ENCODE measurements around the gene KRTAP10-11.

The KRTAP10-11 gene

DNA sequence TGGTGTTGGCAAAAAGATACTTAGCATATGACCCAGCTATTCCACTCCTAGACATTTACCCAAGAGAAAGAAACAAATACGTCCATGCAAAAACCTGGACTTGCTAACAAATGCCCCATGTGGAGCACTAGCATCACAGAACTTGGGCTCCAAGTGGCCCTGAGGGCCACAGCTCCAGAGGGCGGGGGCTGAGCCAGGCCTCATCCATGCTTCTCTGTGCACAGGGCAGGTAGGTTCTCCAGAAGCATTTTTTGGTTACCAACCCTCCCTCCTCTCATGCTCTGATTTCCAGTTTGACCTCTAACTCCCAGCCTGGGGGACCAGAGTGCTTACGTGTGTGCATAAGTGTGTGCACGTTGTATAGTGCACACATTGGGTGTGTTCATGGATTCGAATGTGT is 18.5 kb downstream of the KRTAP10-11 start:
- Histone ChIP-seq H3K27me3 (no peaks in the 10 kb centered on the region), H3K4me2 (no peak overlapping the region), H4K20me1 (no peaks in the 10 kb centered on the region), H3K4me3 (no peak overlapping the region), H3K4me1 (no peaks in the 10 kb centered on the region), H3K27ac (no peak overlapping the region), H3K9me3 (peaks cover 20% of the 10 kb centered on the region), H3K36me3 (no peaks in the 10 kb centered on the region), H3K9ac (no peak overlapping the region)
- no peak for TF ChIP-seq Cebpa-rat (IDR thresholded peaks at IDR 0.05)

DNA sequence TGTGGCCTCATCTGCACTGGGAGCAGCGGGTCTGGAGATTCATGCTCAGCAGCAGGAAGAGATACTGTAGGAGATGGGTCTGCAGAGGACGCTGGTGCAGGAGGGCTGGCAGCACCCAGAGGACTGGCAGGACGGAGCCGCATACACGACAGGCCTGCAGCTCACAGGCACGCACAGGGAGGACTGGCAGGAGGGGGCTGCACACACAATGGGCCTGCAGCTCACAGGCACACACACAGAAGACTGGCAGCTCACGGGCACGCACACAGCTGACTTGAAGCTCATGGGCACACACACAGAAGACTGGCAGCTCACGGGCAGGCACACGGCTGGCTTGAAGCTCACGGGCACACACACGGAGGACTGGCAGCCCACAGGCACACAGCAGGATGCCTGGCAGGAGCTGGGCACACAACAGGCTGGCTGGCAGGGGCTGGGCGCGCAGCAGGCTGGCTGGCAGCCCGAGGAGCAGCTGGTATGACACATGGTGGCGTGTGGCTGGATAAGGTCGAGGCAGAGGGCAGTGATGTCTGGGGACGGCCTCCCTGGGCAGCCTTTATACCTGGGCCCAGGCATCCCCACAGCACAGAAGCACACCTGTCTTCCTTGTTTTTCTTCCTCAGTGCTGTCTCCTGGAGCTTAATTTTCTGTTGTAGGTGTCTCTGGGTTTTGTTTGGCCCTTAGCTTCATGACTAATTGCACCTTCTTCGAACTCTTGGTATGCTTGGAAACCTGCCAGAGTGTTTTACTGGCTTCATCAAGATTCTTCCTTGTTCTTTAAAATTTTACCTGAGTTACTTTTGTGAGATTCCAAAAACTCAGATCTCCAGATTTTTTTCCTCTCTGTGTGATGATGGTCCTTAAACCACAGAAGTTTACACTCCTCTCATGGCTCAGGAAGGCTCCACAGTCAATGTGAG is 20.4 kb downstream of the KRTAP10-11 start, which contains the start of gene KRTAP12-2:
Gene KRTAP12-2 (minus strand): TSS at position 527 of the 920 bp plus-strand sequence. CDS start 41 bp downstream, at position 486.
- no peak within 1 kb of the TSS for H3K27ac ChIP-seq
- H3K27me3 ChIP-seq: no peaks in the 10 kb centered on the region
- H4K20me1 ChIP-seq: no peaks in the 10 kb centered on the region
- no peak within 1 kb of the TSS for H3K9ac ChIP-seq
- H3K9me3 ChIP-seq: peaks cover 39% of the 10 kb centered on the region
- no peak for TF ChIP-seq Cebpa-rat (IDR thresholded peaks at IDR 0.05)
- H3K4me3 ChIP-seq: no peak within 1 kb of the TSS
- H3K4me2 ChIP-seq: no peak within 1 kb of the TSS
- H3K4me1 ChIP-seq: no peaks in the 10 kb centered on the region
- H3K36me3 ChIP-seq: no peaks in the 10 kb centered on the region

DNA sequence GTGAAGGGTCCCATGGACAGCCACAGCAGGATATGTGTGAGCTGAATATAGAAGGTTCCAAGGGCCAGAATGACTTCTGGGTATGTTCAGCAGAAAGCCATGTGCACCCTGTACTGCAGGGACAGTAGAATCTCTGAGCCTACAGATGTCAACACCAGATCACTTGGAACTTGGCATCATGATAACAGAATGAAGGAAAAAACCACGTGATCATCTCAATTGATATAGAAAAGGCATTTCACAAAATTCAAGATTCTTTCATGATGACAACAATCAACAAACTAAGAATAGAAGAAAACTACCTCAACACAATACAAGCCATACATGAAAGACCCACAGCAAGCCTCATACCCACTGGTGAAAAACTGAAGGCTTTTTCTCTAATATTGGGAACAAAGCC is 21.4 kb downstream of the KRTAP10-11 start:
- no peak overlapping the region for H3K4me2 ChIP-seq
- no peaks in the 10 kb centered on the region for H3K36me3 ChIP-seq
- no peaks in the 10 kb centered on the region for H3K27me3 ChIP-seq
- TF ChIP-seq Cebpa-rat (IDR thresholded peaks at IDR 0.05): no peak
- H3K9me3 ChIP-seq: peaks cover 47% of the 10 kb centered on the region
- no peak overlapping the region for H3K9ac ChIP-seq
- H3K4me1 ChIP-seq: no peaks in the 10 kb centered on the region
- H4K20me1 ChIP-seq: no peaks in the 10 kb centered on the region
- no peak overlapping the region for H3K27ac ChIP-seq
- no peak overlapping the region for H3K4me3 ChIP-seq

DNA sequence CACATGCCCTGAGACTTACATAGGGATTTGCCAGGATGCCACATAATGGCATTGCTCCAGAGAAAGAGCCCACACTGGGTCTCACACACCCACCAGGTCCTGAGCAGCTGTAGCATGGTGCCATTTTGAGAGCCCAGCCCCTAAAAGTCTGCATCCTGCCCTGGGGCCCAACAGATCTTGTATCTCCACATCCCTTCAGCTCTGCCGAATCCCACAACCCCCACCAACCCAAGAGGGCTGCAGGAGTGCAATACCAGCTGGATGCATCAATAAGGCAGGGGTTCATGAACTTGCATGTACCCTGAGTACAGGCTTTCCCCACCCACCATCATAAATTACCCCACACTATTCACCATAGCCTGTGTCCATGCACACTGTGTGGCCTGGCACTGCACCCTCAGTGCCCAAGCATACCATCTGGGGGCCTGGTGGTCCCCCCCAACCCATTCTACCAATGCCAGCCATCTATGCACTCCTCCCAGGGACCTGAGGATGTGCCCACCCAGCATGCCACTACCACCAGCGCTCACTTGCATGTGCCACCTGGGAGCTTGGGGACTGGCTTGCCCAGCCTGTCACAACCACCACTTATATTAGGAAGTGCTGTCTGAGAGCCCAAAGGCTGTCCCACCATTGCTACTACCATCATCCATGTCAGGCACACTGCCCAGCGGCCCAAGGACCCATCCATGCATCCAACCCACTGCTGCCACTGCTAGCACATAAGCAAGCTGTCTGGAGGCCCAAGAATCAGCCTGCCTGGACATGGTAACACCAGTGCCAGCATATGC is 24.6 kb downstream of the KRTAP10-11 start:
- H3K4me3 ChIP-seq: no peak overlapping the region
- H3K27ac ChIP-seq: no peak overlapping the region
- H3K9me3 ChIP-seq: peaks cover 61% of the 10 kb centered on the region
- no peaks in the 10 kb centered on the region for H3K4me1 ChIP-seq
- no peak overlapping the region for H3K4me2 ChIP-seq
- no peak for TF ChIP-seq Cebpa-rat (IDR thresholded peaks at IDR 0.05)
- H3K9ac ChIP-seq: no peak overlapping the region
- H4K20me1 ChIP-seq: no peaks in the 10 kb centered on the region
- no peaks in the 10 kb centered on the region for H3K27me3 ChIP-seq
- no peaks in the 10 kb centered on the region for H3K36me3 ChIP-seq

DNA sequence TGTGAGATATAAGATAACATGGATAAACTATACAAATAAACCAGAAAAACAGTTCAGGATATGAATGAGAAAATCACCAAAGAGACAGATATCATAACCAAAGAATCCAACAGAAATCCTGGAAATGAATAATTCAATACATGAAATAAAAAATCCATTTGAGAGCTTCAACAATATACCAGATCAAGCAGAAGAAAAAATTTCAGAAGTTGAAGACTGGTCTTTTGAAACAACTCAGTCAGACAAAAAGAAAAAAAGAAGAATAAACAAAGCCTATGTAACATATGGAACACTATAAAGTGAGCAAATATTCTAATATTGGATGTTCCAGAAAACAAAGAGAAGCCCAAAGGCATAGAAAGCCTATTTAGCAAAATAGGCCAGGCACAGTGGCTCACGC is 25.7 kb downstream of the KRTAP10-11 start:
- no peaks in the 10 kb centered on the region for H3K27me3 ChIP-seq
- H3K27ac ChIP-seq: no peak overlapping the region
- no peaks in the 10 kb centered on the region for H3K4me1 ChIP-seq
- H3K9me3 ChIP-seq: peaks cover 63% of the 10 kb centered on the region
- no peak overlapping the region for H3K4me2 ChIP-seq
- no peak overlapping the region for H3K4me3 ChIP-seq
- no peaks in the 10 kb centered on the region for H3K36me3 ChIP-seq
- no peak for TF ChIP-seq Cebpa-rat (IDR thresholded peaks at IDR 0.05)
- H3K9ac ChIP-seq: no peak overlapping the region
- H4K20me1 ChIP-seq: no peaks in the 10 kb centered on the region

DNA sequence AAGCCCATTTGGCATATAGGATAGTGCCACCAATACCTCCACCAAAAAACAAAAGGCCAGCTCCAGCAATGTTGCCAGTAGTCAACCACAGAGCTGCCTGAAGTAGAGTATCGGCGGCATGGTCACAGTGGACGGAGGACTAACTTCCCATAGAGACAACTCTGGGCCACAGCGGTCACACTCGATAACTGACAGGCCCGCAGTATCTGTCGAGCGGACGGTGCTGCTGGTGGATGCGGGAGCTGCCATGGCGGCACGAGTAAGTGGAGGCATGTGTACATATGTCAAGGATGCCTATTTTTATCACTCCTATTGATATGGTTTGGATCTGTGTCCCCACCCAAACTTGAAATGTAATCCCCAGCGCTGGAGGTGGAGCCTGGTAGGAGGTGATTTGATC is 31.7 kb downstream of the KRTAP10-11 start:
- H3K27me3 ChIP-seq: no peaks in the 10 kb centered on the region
- no peak overlapping the region for H3K4me2 ChIP-seq
- H4K20me1 ChIP-seq: no peaks in the 10 kb centered on the region
- no peaks in the 10 kb centered on the region for H3K4me1 ChIP-seq
- no peak overlapping the region for H3K9ac ChIP-seq
- no peak overlapping the region for H3K4me3 ChIP-seq
- no peak for TF ChIP-seq Cebpa-rat (IDR thresholded peaks at IDR 0.05)
- no peaks in the 10 kb centered on the region for H3K36me3 ChIP-seq
- H3K27ac ChIP-seq: no peak overlapping the region
- H3K9me3 ChIP-seq: peaks cover 17% of the 10 kb centered on the region

DNA sequence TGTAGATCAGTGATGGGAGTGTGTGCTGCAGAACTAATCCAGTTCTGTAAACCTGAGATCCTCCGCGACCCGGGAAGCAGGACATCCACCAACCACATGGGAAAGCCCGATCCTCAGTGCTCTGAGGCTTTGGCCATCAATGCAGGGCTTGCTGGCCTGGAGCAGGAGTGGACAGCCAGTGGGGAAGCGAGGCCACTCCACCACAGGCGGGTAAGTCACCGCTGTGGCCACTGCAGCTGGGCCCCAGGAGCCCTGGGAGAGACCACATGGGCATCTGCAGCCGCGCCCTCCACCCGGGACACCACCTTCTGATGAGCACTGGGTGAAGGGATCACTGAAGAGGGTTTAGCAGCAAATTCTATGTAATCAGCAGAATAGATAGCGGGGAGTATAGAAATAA is 34.9 kb downstream of the KRTAP10-11 start:
- Histone ChIP-seq H3K27me3 (no peaks in the 10 kb centered on the region), H3K4me2 (no peak overlapping the region), H3K4me3 (no peak overlapping the region), H3K27ac (no peak overlapping the region), H3K9ac (no peak overlapping the region), H3K9me3 (no peaks in the 10 kb centered on the region), H3K36me3 (no peaks in the 10 kb centered on the region), H3K4me1 (no peaks in the 10 kb centered on the region), H4K20me1 (no peaks in the 10 kb centered on the region)
- TF ChIP-seq Cebpa-rat (IDR thresholded peaks at IDR 0.05): no peak

DNA sequence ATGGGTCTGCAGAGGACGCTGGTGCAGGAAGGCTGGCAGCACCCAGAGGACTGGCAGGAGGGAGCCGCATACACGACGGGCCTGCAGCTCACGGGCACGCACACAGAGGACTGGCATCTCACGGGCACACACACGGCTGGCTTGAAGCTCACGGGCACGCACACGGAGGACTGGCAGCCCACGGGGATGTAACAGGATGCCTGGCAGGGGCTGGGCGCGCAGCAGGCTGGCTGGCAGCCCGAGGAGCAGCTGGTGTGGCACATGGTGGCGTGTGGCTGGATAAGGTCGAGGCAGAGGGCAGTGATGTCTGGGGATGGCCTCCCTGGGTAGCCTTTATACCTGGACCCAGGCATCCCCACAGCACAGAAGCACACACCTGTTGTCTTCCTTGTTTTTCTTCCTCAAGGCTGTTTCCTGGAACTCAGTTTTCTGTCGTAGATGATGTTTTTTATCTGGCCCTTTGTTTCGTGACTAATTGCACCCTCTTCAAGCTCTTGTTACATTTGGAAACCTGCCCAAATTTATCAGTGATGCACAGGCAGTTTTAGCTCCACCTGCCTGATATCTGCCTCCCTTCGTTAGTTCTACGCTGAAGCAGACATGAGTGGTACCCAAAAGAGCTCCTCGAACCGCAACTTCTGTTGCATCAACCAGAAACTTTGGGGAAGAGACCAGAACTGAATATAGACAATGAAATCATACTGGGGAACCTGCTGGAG is 35.8 kb downstream of the KRTAP10-11 start, which contains the start of gene KRTAP12-1:
Gene KRTAP12-1 (minus strand): TSS at position 303 of the 719 bp plus-strand sequence. CDS start 40 bp downstream, at position 263.
- Histone ChIP-seq H3K9me3 (no peaks in the 10 kb centered on the region), H4K20me1 (no peaks in the 10 kb centered on the region), H3K27ac (no peak within 1 kb of the TSS), H3K4me3 (no peak within 1 kb of the TSS), H3K4me2 (no peak within 1 kb of the TSS), H3K9ac (no peak within 1 kb of the TSS), H3K27me3 (no peaks in the 10 kb centered on the region), H3K36me3 (no peaks in the 10 kb centered on the region), H3K4me1 (no peaks in the 10 kb centered on the region)
- no peak for TF ChIP-seq Cebpa-rat (IDR thresholded peaks at IDR 0.05)

DNA sequence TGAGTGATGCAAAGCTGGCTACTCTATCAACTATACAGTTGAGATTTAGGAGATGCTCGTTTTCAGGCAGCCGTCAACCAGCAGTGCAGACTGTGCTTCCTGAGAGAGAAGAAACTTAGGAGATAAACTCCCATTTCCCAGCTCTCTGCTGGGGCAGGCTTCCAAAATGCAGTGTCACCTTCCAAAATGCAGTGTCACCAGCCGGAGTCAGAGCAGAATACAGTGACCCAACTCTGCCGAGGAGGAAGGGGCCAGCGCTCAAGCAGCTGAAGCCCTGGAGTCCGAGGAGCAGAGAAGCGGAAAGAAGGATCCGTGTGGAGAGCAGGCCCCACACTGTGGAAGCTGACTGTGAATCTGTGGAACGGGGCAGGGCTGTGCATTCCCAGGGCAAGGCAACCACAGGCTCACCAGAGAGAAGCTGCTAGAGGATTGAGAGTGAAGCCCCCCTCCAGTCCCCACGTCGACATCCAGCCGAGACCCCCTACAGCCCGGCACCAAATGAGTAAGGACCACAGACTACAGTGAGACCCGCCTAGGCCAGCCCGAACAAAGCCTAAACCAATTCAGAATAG is 36.5 kb downstream of the KRTAP10-11 start:
- Histone ChIP-seq H3K27ac (no peak overlapping the region), H3K4me2 (no peak overlapping the region), H3K4me1 (no peaks in the 10 kb centered on the region), H3K9ac (no peak overlapping the region), H3K9me3 (no peaks in the 10 kb centered on the region), H3K36me3 (no peaks in the 10 kb centered on the region), H4K20me1 (no peaks in the 10 kb centered on the region), H3K4me3 (no peak overlapping the region), H3K27me3 (no peaks in the 10 kb centered on the region)
- TF ChIP-seq Cebpa-rat (IDR thresholded peaks at IDR 0.05): no peak
